ENCODE results near the gene PARD3. TPM values are rescaled to one million over a fixed set of nuclear protein-coding genes. Genes with fewer than 3 reads are reported as not detected.

The PARD3 gene
- total RNA-seq, 1 donor from 2014 or later = 88.7 TPM

DNA sequence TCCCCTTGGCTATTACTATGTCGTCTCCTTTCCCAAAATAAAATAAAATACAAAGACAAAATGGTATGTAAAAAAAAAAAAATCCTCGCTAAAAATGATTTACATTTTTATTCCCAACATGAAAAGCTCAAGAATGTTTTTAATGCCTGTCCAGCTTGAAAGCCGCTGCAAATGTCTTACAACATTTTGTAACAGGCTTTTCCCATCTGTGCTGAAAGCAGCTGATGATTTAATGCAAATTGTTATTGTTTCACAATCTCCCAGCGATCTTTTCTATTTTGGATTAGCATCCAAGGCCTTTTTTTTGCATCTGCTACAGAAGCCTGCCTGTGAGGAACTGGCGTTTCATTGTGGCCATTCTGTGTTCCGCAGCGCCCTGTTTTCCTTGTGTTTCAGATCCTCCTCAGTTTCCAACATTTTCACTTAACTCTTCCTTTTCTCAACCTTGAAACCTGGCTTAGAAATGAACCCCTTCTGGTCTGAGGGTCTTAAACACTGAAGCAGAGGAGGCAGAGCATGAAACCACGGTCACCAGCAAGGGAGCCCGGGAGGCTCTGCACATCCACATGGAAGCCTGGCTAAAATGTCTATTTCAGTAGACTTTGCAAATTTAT, 712.1 kb downstream of the PARD3 start:
- Histone ChIP-seq H3K27me3 (ENCODE audit: control insufficient read depth in 3 of 3, insufficient read depth in 3 of 3, low read length in 3 of 3) (no peaks in the 10 kb centered on the region), H3K27ac (ENCODE audit: low read depth, low read length) (peak overlapping the region; percentile 63), H3K9me3 (ENCODE audit: control insufficient read depth in 3 of 3, low read length in 3 of 3) (peaks cover 0 to 3% (median 0%) of the 10 kb centered on the region in 3 donors), H3K4me1 (ENCODE audit: control insufficient read depth in 3 of 3, insufficient read depth in 3 of 3, low read length in 3 of 3) (peaks cover 10 to 16% (median 16%) of the 10 kb centered on the region in 3 donors), H3K36me3 (ENCODE audit: control insufficient read depth in 3 of 3, insufficient read depth in 3 of 3, low read length in 3 of 3) (no peaks in the 10 kb centered on the region), H3K9ac (ENCODE audit: low read depth in 1 of 3, low read length in 3 of 3) (peak overlapping the region in 1 of 3 donors; percentile 40), H3K4me3 (ENCODE audit: low read length in 3 of 3) (no peak overlapping the region)

GRCh38 chr10:34102237-34102673, 712.8 kb downstream of the PARD3 start:
- Histone ChIP-seq H3K4me1 (ENCODE audit: control insufficient read depth in 3 of 3, insufficient read depth in 3 of 3, low read length in 3 of 3) (peaks cover 10 to 16% (median 16%) of the 10 kb centered on the region in 3 donors), H3K9ac (ENCODE audit: low read depth in 1 of 3, low read length in 3 of 3) (peak overlapping the region in 1 of 3 donors; percentile 51)

DNA sequence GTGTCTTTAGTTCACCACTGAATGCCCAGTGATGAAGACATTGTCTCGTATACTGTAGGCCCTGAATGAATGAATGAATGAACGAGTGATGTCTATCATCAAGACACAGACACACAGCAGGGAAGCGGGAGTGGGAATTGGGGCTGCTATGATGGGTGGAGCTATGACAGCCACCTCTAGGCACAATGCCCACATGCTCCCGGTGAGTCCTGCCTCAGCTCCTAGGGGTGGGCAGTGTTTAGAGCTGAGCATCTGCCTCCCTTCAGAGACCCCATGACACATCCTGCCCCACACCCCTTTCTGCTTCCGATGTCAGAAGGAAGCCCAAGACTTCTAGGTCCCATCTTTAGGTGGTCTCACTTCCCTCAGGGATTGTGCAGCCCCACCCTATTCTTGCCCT, 714.1 kb downstream of the PARD3 start:
- H3K27ac ChIP-seq (ENCODE audit: low read depth, low read length) = peak overlapping the region; percentile 63
- H3K4me1 ChIP-seq (ENCODE audit: control insufficient read depth in 3 of 3, insufficient read depth in 3 of 3, low read length in 3 of 3) = peaks cover 10 to 16% (median 16%) of the 10 kb centered on the region in 3 donors
- H3K9me3 ChIP-seq (ENCODE audit: control insufficient read depth in 3 of 3, low read length in 3 of 3) = peaks cover 0 to 3% (median 0%) of the 10 kb centered on the region in 3 donors
- no peak overlapping the region for H3K4me3 ChIP-seq (ENCODE audit: low read length in 3 of 3)
- H3K36me3 ChIP-seq (ENCODE audit: control insufficient read depth in 3 of 3, insufficient read depth in 3 of 3, low read length in 3 of 3) = no peaks in the 10 kb centered on the region
- no peak overlapping the region for H3K9ac ChIP-seq (ENCODE audit: low read depth in 1 of 3, low read length in 3 of 3)
- no peaks in the 10 kb centered on the region for H3K27me3 ChIP-seq (ENCODE audit: control insufficient read depth in 3 of 3, insufficient read depth in 3 of 3, low read length in 3 of 3)

More at GRCh38 chr10:34102237-34102673, 712.8 kb downstream of the PARD3 start:
- no peaks in the 10 kb centered on the region for H3K36me3 ChIP-seq (ENCODE audit: control insufficient read depth in 3 of 3, insufficient read depth in 3 of 3, low read length in 3 of 3)
- peak overlapping the region; percentile 63 for H3K27ac ChIP-seq (ENCODE audit: low read depth, low read length)
- no peaks in the 10 kb centered on the region for H3K27me3 ChIP-seq (ENCODE audit: control insufficient read depth in 3 of 3, insufficient read depth in 3 of 3, low read length in 3 of 3)
- peaks cover 0 to 3% (median 0%) of the 10 kb centered on the region in 3 donors for H3K9me3 ChIP-seq (ENCODE audit: control insufficient read depth in 3 of 3, low read length in 3 of 3)
- no peak overlapping the region for H3K4me3 ChIP-seq (ENCODE audit: low read length in 3 of 3)

DNA sequence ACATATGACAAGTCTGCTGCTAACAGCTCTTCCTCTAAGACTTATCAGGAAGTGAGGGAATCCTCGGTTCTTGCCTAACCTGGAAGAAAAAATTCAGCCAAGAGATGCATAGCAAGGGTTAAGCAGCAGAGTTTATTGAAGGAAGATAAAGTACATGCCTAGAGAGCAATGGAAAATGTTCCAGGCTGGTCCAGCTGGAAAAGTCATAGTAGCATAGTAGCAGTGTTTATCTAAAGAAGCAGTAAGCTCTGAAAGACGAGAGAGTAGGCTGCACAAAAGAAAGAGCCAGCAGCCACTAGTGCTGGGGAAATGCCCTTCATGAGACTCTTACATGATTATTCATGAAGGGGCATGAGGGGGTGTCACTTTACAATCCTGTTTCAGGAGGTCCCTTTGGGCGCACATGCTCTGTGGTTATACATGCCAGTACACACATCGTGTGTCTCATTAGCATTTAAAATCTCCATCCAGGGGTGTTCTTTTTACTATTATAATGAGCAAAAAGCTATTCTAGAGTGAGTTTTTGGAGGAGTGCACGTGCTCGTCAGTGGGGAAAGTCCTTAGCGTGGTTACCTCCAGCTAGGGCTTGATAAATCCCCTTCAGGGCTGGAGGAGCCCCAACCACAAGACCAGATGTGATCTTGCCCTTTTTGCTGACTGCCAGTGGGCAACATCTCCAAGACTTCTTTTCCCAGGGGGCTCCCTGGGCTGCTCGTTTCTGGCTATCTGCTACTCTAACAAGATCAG, 716.1 kb downstream of the PARD3 start:
- Histone ChIP-seq H3K36me3 (ENCODE audit: control insufficient read depth in 3 of 3, insufficient read depth in 3 of 3, low read length in 3 of 3) (no peaks in the 10 kb centered on the region), H3K4me3 (ENCODE audit: low read length in 3 of 3) (no peak overlapping the region), H3K4me1 (ENCODE audit: control insufficient read depth in 3 of 3, insufficient read depth in 3 of 3, low read length in 3 of 3) (peaks cover 10 to 16% (median 16%) of the 10 kb centered on the region in 3 donors), H3K9me3 (ENCODE audit: control insufficient read depth in 3 of 3, low read length in 3 of 3) (peaks cover 0 to 7% (median 2%) of the 10 kb centered on the region in 3 donors), H3K27me3 (ENCODE audit: control insufficient read depth in 3 of 3, insufficient read depth in 3 of 3, low read length in 3 of 3) (no peaks in the 10 kb centered on the region), H3K9ac (ENCODE audit: low read depth in 1 of 3, low read length in 3 of 3) (no peak overlapping the region), H3K27ac (ENCODE audit: low read depth, low read length) (no peak overlapping the region)

DNA sequence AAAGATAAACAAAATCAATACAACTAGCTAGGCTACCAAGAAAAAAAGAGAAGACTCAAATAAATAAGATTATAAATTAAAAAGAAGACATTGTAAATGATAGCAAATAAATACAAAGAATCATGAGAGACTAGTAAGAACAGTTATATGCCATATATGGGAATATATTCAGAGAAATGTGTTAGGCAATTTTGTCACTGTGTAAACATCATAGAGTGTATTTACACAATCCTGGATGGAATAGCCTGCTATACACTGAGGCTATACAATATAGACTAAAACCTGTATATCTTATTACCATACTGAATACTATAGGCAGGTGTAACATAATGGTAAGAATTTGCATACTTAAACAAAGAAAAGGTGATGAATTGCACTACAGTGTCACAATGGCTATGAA, 717.4 kb downstream of the PARD3 start:
- Histone ChIP-seq H3K4me3 (ENCODE audit: low read length in 3 of 3) (no peak overlapping the region), H3K36me3 (ENCODE audit: control insufficient read depth in 3 of 3, insufficient read depth in 3 of 3, low read length in 3 of 3) (no peaks in the 10 kb centered on the region), H3K9ac (ENCODE audit: low read depth in 1 of 3, low read length in 3 of 3) (no peak overlapping the region), H3K27ac (ENCODE audit: low read depth, low read length) (no peak overlapping the region), H3K27me3 (ENCODE audit: control insufficient read depth in 3 of 3, insufficient read depth in 3 of 3, low read length in 3 of 3) (no peaks in the 10 kb centered on the region), H3K9me3 (ENCODE audit: control insufficient read depth in 3 of 3, low read length in 3 of 3) (peaks cover 0 to 7% (median 2%) of the 10 kb centered on the region in 3 donors), H3K4me1 (ENCODE audit: control insufficient read depth in 3 of 3, insufficient read depth in 3 of 3, low read length in 3 of 3) (peaks cover 10 to 16% (median 16%) of the 10 kb centered on the region in 3 donors)

- Histone ChIP-seq H3K9ac (ENCODE audit: low read depth in 1 of 3, low read length in 3 of 3) (no peak overlapping the region), H3K9me3 (ENCODE audit: control insufficient read depth in 3 of 3, low read length in 3 of 3) (peaks cover 0 to 7% (median 2%) of the 10 kb centered on the region in 3 donors), H3K4me3 (ENCODE audit: low read length in 3 of 3) (no peak overlapping the region), H3K4me1 (ENCODE audit: control insufficient read depth in 3 of 3, insufficient read depth in 3 of 3, low read length in 3 of 3) (no peaks in the 10 kb centered on the region), H3K36me3 (ENCODE audit: control insufficient read depth in 3 of 3, insufficient read depth in 3 of 3, low read length in 3 of 3) (no peaks in the 10 kb centered on the region), H3K27ac (ENCODE audit: low read depth, low read length) (no peak overlapping the region), H3K27me3 (ENCODE audit: control insufficient read depth in 3 of 3, insufficient read depth in 3 of 3, low read length in 3 of 3) (no peaks in the 10 kb centered on the region)
Observed at GRCh38 chr10:34094961-34095360, 720.1 kb downstream of the PARD3 start.

- H3K36me3 ChIP-seq (ENCODE audit: control insufficient read depth in 3 of 3, insufficient read depth in 3 of 3, low read length in 3 of 3) = no peaks in the 10 kb centered on the region
- peak overlapping the region; percentile 26 for H3K27ac ChIP-seq (ENCODE audit: low read depth, low read length)
- H3K27me3 ChIP-seq (ENCODE audit: control insufficient read depth in 3 of 3, insufficient read depth in 3 of 3, low read length in 3 of 3) = no peaks in the 10 kb centered on the region
- H3K9me3 ChIP-seq (ENCODE audit: control insufficient read depth in 3 of 3, low read length in 3 of 3) = peaks cover 0 to 4% (median 2%) of the 10 kb centered on the region in 3 donors
- H3K4me3 ChIP-seq (ENCODE audit: low read length in 3 of 3) = no peak overlapping the region
- H3K9ac ChIP-seq (ENCODE audit: low read depth in 1 of 3, low read length in 3 of 3) = no peak overlapping the region
- no peaks in the 10 kb centered on the region for H3K4me1 ChIP-seq (ENCODE audit: control insufficient read depth in 3 of 3, insufficient read depth in 3 of 3, low read length in 3 of 3)
Observed at GRCh38 chr10:34094146-34094696, 720.9 kb downstream of the PARD3 start.

DNA sequence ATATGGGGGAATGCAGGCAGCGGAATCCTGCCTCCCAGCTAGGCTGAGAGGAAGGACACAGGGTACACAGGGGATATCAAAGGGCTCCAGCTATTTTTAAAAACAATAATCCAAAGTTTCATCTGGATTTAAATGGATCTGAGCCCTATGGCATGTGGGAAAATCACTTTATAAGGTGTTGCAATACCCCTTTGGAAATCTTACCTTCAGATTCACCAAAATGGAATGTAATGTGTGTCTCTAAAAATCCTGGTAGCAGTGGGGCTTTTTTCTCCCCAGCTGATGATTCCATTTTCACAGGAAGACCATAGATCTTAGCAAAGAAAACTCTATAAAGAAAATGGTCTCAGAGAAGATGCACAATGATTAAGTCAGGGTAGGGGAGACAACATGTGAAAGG, 722.2 kb downstream of the PARD3 start:
- Histone ChIP-seq H3K36me3 (ENCODE audit: control insufficient read depth in 3 of 3, insufficient read depth in 3 of 3, low read length in 3 of 3) (no peaks in the 10 kb centered on the region), H3K27me3 (ENCODE audit: control insufficient read depth in 3 of 3, insufficient read depth in 3 of 3, low read length in 3 of 3) (no peaks in the 10 kb centered on the region), H3K27ac (ENCODE audit: low read depth, low read length) (peak overlapping the region; percentile 8), H3K9me3 (ENCODE audit: control insufficient read depth in 3 of 3, low read length in 3 of 3) (peaks cover 0 to 4% (median 2%) of the 10 kb centered on the region in 3 donors), H3K4me3 (ENCODE audit: low read length in 3 of 3) (no peak overlapping the region), H3K9ac (ENCODE audit: low read depth in 1 of 3, low read length in 3 of 3) (no peak overlapping the region), H3K4me1 (ENCODE audit: control insufficient read depth in 3 of 3, insufficient read depth in 3 of 3, low read length in 3 of 3) (no peaks in the 10 kb centered on the region)

- Histone ChIP-seq H3K4me3 (ENCODE audit: low read length in 3 of 3) (no peak overlapping the region), H3K9me3 (ENCODE audit: control insufficient read depth in 3 of 3, low read length in 3 of 3) (peaks cover 0 to 4% (median 2%) of the 10 kb centered on the region in 3 donors), H3K4me1 (ENCODE audit: control insufficient read depth in 3 of 3, insufficient read depth in 3 of 3, low read length in 3 of 3) (no peaks in the 10 kb centered on the region), H3K9ac (ENCODE audit: low read depth in 1 of 3, low read length in 3 of 3) (no peak overlapping the region), H3K36me3 (ENCODE audit: control insufficient read depth in 3 of 3, insufficient read depth in 3 of 3, low read length in 3 of 3) (no peaks in the 10 kb centered on the region), H3K27me3 (ENCODE audit: control insufficient read depth in 3 of 3, insufficient read depth in 3 of 3, low read length in 3 of 3) (no peaks in the 10 kb centered on the region), H3K27ac (ENCODE audit: low read depth, low read length) (no peak overlapping the region)
Observed at GRCh38 chr10:34091635-34092195, 723.4 kb downstream of the PARD3 start.

Measured in skeletal muscle tissue (tissue), 4 donors.